ENCODE data around the gene SCGB1D2.
"Not testable (repeated sequence)": the region's sequence is repeated elsewhere in the genome, so short reads cannot be mapped to it uniquely, and the experiment has no call there.

Gene SCGB1D2, protein sequence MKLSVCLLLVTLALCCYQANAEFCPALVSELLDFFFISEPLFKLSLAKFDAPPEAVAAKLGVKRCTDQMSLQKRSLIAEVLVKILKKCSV

DNA sequence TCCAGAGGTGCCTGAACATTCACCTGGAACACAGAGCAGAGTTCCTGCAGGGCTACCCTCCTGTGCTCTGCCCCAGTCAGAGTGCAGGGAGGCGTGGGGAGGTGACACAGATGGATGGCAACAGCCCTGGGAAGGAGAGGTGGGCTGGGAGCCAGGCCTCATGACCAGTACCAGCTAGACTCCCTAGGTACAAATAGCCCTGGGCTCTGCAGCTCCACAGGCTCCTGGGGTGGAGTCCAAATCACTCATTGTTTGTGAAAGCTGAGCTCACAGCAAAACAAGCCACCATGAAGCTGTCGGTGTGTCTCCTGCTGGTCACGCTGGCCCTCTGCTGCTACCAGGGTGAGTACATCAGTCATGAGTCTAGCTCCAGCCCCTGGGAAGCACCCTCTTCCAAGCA lies at the start of gene SCGB1D2:
Gene SCGB1D2 (plus strand): TSS at position 219 of the 400 bp plus-strand sequence. CDS start 69 bp downstream, at position 288.
- DNase-seq: no peak

DNA sequence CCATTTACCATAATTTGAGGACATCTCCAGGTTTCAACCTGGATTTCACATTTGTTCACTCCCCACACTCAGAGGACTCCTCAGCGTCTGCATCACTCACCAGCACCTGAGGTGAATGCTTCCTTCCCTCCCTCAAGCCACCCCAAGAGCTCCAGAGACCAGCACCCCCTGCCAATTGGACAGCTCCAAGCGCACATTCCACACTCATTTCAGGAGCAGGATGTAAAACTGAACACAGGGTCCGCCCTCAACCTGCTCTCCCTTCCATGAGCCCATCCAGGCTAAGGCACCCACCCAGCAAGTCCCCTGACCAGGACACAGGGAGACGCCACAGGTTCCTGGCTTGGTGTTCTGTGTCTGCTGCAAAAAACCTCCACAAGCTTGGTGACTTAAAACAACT lies 48.1 kb upstream of the SCGB1D2 start:
- no peak for DNase-seq

DNA sequence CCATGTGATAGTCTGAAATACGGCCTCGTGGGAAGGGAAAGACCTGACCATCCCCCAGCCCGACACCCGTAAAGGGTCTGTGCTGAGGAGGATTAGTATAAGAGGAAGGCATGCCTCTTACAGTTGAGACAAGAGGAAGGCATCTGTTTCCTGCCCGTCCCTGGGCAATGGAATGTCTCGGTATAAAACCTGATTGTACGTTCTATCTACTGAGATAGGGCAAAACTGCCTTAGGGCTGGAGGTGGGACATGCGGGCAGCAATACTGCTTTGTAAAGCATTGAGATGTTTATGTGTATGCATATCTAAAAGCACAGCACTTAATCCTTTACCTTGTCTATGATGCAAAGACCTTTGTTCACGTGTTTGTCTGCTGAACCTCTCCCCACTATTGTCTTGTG lies 47.0 kb upstream of the SCGB1D2 start:
- not testable (repeated sequence) for DNase-seq

DNA sequence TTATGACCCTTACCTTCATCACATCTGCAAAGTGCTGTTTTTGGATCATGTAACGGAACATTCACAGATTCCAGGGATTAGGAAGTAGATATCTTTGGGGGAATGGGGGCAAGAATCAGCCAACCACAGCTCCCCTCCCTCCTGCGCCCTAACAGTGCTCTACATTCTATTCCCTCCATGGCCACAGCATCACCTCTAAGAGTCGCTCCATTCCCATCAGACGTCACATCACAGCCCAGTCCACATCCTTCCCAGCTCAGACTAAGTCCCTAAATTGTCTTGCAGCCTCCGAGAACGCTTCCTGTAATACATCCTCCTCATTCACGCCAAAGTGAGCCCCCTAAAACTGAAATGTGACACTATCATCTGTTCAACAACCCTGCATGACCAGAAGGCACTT lies 46.1 kb upstream of the SCGB1D2 start:
- no peak for DNase-seq

DNA sequence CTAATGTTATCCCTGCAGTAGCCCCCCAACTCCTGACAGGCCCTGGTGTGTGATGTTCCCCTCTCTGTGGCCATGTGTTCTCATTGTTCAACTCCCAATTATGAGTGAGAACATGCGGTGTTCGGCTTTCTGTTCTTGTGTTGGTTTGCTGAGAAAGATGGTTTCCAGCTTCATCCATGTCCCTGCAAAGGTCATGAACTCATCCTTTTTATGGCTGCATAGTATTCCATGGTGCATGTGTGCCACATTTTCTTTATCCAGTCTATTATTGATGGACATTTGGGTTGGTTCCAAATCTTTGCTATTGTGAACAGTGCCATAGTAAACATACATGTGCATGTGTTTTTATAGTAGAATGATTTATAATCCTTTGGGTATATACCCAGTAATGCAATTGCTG lies 44.6 kb upstream of the SCGB1D2 start:
- not testable (repeated sequence) for DNase-seq

DNA sequence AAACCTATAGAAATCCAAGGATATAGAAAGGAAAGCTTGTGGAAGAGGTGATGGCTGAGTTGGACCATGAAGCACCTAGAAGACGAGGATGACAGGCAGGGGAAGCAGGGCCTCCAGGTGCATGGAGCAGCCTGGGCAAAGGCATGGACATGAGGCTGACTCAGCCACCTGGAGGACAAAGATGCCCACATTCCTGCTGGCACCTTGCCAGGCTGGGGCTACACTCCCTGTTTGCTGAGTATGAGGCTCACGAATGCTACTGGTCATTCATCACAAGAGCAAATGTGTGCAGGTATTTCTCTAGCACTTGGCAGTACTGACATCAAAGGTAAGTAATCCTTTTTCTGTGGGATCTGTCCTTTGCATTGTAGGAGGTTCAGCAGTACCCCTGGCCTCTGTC lies 40.7 kb upstream of the SCGB1D2 start:
- no peak for DNase-seq

DNA sequence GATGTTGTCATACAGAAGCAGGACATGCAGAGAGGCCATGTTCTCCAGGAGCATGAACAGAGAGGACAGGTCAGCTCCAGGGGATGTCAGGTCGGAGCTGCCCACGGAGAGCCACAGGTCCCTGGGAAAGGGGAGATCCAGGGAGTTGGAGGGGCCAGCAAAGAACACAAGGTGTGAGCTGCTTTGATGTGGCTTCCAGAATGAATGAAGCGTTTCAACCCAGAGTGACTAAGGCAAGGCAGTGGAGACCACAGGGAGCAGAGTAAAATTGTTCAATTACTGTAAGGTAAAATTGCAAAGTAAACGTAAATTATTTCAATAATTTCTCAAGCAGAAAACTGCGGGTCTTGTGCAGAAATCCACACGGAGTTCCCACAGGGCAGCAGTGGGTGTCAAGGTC lies 39.1 kb upstream of the SCGB1D2 start:
- DNase-seq: no peak

DNA sequence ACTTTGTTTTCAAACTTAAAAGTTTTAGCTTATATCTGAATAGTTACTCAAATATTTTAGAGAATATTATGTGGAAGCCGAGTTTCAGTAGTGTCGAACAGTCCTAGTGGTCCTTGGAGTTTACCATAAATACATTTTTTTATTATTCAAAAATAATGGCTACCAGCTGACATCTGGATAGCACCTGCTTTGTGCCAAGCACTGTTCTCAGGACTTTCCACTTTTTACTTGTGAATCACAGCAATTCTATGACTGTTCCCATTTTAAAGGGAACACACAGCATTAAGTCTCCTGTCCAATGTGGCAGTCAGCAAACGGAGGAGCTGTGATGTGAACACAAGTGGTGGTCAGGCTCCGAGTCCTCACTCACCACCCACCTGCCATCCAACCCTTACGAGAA lies 37.6 kb upstream of the SCGB1D2 start:
- DNase-seq: no peak

DNA sequence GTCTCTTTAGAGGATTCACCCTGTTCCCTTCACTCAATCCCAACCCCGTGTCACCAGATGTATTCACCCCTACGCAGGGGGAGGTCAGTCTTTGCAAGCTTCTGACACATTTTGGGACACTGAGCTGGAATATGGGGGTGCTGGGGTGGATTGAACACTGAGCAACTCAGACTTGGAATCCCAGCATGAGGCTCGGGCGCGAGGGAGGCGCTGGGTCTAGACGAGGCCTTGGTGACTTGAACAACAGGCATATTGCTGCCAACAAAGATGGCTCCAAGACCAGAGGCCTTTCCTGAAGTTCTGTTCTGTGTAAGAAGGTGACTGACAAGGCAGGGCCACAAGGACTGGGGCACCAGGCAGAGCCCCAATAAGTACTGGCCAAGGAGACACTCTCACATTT lies 36.6 kb upstream of the SCGB1D2 start:
- DNase-seq: no peak

DNA sequence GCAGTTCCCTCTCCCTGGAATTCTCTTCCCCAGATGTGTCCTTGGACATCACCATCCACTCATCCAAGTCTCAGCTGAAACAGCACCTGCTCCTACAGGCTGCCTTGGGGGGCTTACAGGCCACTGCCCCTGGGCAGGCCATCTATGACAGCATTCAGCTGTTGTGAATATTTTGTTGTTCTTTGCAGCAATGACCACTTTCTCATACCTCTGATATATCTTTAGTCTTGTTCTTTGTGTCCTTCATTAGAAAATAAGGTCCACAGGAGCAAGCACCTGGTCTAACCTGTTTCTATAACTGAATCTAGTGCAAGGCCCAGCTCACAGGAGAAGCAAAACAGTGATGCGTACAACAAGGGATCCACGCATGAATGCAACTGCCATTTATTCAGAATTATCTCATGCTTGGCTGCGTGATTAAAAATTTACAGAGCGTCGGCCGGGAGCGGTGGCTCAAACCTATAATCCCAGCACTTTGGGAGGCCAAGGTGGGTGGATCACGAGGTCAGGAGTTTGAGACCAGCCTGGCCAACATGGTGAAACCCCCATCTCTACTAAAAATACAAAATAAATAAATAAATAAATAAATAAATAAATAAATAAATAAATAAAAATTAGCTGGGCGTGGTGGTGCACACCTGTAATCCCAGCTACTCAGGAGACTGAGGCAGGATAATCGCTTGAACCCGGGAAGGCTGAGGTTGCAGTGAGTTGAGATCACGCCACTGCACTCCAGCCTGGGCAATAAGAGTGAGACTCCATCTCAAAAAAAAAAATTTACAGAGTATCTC lies 35.6 kb upstream of the SCGB1D2 start:
- DNase-seq: not testable (repeated sequence)

DNA sequence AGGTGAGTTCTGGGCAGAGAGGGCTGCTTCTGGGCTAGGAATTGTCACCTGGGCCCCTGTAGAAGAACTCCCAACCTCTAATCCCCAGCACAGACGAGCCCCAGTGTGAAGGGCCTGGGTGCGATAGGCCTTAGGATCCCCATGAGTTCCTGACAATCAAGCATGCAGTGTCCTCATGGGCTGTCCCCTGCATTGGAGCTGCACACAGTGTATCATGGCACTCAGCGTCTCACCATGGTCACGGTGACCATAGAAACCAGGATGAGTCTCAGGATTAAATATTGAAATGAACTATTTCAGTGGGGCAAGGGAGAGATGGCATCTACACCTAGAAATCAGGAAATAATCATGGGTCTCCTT lies 33.3 kb upstream of the SCGB1D2 start:
- DNase-seq: no peak

DNA sequence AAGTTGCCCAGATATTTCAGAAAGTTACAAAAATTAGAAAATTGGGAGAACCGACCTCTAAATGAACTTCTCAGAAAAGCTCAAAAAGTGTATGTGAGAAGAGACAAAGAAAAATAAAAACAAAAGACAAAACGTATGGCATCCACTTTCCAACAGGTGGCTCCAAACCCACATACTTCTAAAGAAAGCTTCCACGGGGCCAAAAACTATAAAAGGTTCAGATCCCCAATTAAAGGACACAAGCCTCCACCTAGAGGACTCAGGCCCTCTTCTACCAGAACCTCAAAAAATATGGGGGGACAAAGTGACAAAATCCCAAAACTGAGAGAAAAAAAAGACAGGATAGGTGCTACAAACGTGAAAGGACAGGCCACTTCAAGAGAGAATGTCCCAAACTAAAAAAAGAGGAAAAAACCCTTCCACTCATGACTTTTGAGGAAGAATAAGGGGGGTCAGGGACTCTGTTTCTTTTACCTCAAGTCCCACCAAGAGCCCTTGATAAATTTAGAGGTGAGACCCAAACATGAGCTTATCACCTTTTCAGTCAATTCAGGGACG lies 24.8 kb upstream of the SCGB1D2 start:
- no peak for DNase-seq

DNA sequence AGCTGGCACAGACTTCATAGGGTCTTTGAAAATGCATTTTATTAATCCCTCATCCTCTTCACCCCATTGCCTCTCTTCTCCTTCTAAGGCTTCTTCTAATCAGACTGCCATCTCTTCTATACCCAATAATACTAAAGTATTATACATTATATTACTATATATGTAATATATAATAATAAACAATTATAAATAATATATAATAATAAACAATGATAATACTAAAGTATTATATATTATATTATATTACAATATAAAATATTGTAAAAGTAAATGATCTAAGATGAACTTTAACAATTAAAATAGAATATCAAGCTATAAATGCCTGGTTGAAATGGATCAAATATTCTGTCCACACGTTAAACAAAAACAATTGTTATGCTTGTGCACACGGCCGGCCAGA lies 20.5 kb upstream of the SCGB1D2 start:
- DNase-seq: no peak

DNA sequence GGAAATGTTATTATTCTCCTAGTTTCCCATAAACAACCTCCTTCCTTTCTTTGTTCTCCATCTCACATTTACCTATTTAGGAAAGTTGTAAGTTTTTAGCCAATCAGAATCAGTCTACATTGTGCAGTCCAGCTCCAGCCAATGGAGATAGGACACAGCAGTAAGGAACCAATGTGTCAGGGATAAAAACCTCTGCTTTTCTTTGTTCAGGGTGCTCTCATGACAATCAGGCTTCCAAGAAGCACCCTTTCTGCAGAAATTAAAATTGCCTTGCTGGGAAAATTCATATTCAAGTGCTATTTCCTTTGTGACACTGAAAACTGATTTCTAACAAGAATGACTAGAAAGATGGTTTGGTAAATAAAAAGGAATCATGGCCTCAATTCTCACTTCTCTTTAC lies 18.9 kb upstream of the SCGB1D2 start:
- DNase-seq: no peak

DNA sequence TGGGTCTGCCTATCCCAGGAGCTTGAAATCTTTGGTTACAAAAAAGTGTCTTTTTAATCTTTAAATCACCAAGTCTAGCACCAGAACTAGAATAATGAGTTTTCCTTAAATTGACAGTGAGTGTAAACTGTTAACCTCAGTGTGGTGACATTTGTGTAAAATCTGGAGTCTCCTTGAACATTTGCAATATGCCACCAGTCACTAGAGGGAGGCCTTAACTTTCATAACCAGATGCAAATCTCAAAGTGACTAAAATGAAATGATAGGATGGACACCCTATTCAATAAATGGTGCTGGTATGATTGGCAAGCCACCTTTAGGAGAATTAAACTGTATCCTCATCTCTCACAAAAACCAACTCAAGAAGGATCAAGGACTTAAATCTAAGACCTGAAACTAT lies 8.3 kb upstream of the SCGB1D2 start:
- DNase-seq: no peak

DNA sequence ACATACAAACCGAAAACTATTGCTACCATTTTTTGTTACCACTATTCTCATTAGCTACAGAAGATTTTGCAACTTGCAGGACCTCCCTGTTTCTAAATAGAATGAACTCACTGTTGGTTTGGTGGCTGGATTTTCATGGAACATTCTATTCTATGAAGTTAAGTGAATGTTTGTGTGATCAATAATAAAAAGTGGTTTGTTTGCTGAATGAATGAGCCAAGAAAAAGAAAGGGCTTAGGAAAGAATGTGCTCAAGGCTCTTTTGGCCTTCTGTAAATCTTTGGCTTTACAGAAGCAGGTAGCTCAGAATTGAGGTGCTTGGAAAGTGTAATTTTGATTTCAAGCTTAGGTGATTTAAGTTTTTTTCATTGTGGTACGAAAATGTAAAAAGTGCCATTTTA lies 5.9 kb upstream of the SCGB1D2 start:
- no peak for DNase-seq

DNA sequence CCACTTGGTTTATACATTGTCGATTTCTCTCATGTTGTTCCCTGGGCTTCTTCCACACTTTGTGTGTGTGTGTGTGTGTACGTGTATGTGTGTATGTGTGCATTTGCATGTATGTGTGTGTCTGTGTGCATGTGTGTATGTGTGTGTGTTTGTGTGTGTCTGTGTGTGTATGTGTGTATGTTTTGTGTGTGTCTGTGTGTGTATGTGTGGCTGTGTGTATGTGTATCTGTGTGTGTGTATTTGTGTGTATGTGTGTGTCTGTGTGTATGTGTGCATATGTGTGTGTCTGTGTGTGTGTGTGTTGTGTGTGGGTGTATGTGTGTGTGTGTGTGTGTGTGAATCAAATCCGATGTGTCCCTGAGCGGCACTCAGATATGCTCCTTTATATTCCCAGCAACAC lies 4.5 kb upstream of the SCGB1D2 start:
- DNase-seq: no peak

DNA sequence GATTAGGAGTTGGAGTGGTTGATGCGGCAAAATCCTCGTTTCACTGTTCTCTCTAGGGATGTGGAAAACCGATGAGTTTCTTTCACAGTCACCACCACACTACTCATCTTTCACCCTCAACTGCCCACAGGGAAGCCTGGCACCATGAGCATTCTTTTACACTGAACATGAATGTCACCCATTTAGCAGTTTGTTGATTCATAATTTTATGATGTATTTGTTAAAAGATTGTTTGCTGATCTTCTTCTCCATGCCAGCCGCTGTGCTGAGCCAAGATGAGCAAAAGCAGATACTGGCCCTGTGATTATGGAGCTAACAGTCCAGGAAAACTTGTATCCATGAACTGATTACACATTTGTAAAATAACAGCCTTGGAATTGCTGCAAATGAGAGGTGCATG lies 3.9 kb upstream of the SCGB1D2 start:
- no peak for DNase-seq

DNA sequence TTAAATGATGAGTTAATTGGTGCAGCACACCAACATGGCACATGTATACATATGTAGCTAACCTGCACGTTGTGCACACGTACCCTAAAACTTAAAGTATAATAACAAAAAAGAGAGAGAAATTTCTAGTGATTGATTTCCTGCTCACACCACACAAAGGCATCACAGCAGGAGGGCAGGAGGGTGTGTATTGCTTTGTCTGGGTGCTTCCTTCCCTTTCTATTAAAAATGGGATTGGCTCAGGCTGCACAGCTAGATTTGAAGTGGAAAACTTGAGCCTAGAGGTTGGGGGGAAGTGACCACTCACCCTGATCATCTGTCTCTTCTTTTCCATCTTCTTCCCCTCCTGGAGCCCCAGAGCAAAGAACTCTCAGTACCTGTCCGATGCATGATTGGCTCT lies 944 bp upstream of the SCGB1D2 start:
- DNase-seq: no peak

DNA sequence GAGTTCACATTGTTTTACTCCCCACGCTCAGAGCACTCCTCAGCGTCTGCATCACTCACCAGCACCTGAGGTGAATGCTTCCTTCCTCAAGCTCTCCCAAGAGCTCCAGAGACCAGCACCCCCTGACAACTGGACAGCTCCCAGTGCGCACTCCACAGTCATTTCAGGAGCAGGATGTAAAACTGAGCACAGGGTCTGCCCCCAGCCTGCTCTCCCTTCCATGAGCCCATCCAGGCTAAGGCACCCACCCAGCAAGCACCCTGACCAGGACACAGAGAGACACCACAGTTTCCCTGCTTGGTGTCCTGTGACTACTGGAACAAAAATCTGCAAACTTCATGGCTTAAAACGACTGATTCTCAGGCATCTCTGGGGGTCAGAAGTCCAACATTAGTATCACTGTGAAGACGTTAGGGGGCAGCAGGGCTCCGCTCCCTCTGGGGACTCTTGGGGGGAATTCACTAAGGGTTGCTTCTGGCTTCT lies 3.3 kb downstream of the SCGB1D2 start:
- no peak for DNase-seq

DNA sequence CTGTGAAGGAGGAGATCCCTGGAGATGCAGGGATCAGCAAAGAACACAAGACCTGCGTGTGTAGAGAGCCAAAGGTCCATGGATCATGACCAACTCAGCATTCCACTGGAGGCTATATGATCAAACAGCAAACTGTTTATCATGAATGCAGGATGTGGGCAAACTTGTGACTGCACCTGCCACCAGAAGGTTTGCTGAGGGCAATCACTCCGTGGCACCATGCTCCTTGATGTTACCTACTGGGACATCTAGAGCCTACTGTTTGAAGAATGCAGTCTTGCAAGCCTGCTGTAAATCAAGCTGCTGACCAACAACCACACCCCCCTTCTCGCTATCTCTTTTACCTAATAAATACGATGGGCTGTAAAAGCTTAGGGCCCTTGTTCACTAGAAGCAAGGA lies 9.7 kb downstream of the SCGB1D2 start:
- no peak for DNase-seq

DNA sequence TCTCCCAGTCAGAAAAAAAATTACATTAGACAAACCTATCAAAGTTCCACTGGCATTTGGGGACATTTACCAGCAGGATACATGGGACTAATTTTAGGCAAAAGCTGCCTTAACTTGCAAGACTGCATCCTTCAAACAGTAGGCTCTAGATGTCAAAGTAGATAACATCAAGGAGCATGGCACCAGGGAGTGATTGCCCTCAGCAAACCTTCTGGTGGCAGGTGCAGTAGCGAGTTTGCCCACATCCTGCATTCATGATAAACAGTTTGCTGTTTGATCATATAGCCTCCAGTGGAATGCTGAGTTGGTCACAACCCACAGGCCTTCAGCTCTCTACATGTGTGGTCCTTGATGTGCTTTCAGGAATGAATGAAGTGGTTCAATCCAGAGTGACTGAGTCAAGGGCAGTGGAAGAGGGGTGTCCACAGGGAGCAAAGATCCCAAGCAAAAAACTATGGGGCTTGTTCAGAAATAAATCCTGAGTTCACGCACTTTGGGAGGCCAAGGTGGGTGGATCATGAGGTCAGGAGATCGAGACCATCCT lies 12.0 kb downstream of the SCGB1D2 start:
- DNase-seq: no peak

DNA sequence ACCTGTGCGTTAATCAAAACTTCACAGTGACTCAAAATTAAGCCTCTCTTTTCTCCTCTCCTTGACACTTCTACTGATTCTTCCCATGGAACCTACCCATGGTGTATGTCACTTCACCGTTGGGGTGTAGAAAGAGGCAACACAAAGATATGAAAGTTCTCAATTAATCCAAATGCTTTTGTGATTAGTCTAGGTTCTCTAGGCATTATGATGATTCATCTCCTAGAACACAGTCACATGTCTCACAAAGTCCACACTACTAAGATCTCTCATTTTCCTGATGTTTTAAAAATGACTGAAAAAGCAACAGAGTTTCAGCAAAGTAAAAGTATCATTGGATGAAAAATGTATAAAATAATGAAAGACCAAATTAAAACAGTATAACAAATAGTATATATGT lies 14.2 kb downstream of the SCGB1D2 start:
- no peak for DNase-seq

DNA sequence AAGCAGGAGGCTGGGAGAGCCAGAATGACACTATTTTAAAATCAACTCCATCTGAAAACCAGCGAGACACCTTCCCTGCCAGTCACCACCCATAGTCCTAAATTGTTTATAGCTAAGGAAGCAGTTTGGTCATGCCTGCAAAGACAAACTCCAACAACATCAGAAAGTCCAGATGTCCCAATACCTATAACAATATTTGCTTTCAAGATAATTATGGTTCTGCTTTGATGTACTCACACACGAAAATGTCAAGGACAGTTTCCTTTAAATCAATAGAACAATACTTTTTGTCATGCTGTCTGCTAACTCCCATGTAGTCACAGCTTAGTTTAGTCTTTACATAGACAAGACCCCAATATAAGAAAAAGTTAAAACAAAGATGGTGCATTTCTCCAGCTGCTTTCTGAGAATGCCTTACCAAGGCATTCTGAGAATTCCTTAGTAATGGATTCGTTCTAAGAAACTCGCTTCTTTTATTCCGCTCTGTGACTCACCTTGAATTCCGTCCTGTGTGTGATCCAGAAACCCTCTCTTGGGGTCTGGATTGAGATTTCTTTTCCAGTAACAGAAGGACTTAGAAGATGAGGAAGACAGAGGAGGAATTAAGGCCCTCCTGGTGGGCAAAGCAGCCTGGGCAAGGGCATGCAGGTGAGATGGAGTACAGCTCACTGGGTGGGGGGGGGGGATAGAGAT lies 18.4 kb downstream of the SCGB1D2 start:
- DNase-seq: no peak
